GM18507 (cell line): ENCODE measurements around the gene SNU13.
"Not testable (repeated sequence)": the region's sequence is repeated elsewhere in the genome, so short reads cannot be mapped to it uniquely, and the experiment has no call there.

Experiments used
- DNase-seq: peaks from one replicate; pipeline ENCODE4 v3.0.0; 2011; ENCODE audit warnings: low read depth; ENCODE audit not compliant: insufficient read length; ENCODE audit errors: extremely low spot score
- FAIRE-seq: peaks from 2 replicates; lab custom pipeline; 2011; peaks lifted over from hg19 to GRCh38; lab: Jason Lieb, UNC

SNU13 gene

GRCh38 chr22:41650821-41651220 lies 37.8 kb downstream of the SNU13 start:
- no peak for DNase-seq
- no peak for FAIRE-seq

- FAIRE-seq (no peak), DNase-seq (no peak)
These were observed 38.4 kb downstream of the SNU13 start for GRCh38 chr22:41650229-41650628.

- FAIRE-seq, result no peak
These were observed 40.2 kb downstream of the SNU13 start for GRCh38 chr22:41648432-41648831.

GRCh38 chr22:41647771-41648170 lies 40.9 kb downstream of the SNU13 start:
- FAIRE-seq, result no peak
- DNase-seq, result no peak

More at GRCh38 chr22:41648432-41648831, 40.2 kb downstream of the SNU13 start:
- DNase-seq, result no peak

- DNase-seq, result no peak
- FAIRE-seq, result no peak
These were observed 46.1 kb downstream of the SNU13 start for GRCh38 chr22:41642331-41643110.

- FAIRE-seq (no peak), DNase-seq (no peak)
These were observed 46.8 kb downstream of the SNU13 start for GRCh38 chr22:41641854-41642253.

- no peak for DNase-seq
- no peak for FAIRE-seq
These were observed 49.9 kb downstream of the SNU13 start for GRCh38 chr22:41638748-41639147.

GRCh38 chr22:41638124-41638523 lies 50.5 kb downstream of the SNU13 start:
- DNase-seq (no peak), FAIRE-seq (no peak)

GRCh38 chr22:41637623-41638022 lies 51.0 kb downstream of the SNU13 start:
- FAIRE-seq, DNase-seq: not testable (repeated sequence)

- FAIRE-seq (no peak), DNase-seq (no peak)
These were observed 52.2 kb downstream of the SNU13 start for GRCh38 chr22:41636467-41636866.

- FAIRE-seq, DNase-seq: not testable (repeated sequence)
These were observed 54.1 kb downstream of the SNU13 start for GRCh38 chr22:41634610-41635009.

GRCh38 chr22:41631615-41632014 lies 57.1 kb downstream of the SNU13 start:
- not testable (repeated sequence) for DNase-seq, FAIRE-seq

GRCh38 chr22:41631115-41631514 lies 57.6 kb downstream of the SNU13 start:
- DNase-seq, FAIRE-seq: not testable (repeated sequence)

- FAIRE-seq, result no peak
- DNase-seq, result no peak
These were observed 63.1 kb downstream of the SNU13 start for GRCh38 chr22:41625577-41625976.
